ENCODE results near the gene DENND4B. TPM values are rescaled to one million over a fixed set of nuclear protein-coding genes. Genes with fewer than 3 reads are reported as not detected.

The DENND4B gene
- total and polyA plus RNA-seq, 9 of the 15 experiments (the other 6 are each of a cell fraction or from before 2014, with no cell fraction given): 9.5 to 80.5 (median 23.1) TPM

- no peak for TF ChIP-seq ZNF280B (CRISPR knock-in tag; IDR thresholded peaks at IDR 0.05)
- no peak for TF ChIP-seq E2F3 (CRISPR knock-in tag; IDR thresholded peaks at IDR 0.05)
- no peak for TF ChIP-seq GTF3C2 (IDR thresholded peaks at IDR 0.05; ENCODE audit: borderline replicate concordance, extremely low read depth, insufficient read length)
- no peak for TF ChIP-seq DEAF1 (CRISPR knock-in tag; IDR thresholded peaks at IDR 0.05)
- no peak for TF ChIP-seq SMAD2 (IDR thresholded peaks at IDR 0.05; ENCODE audit: low read depth, low read length)
- TF ChIP-seq THRAP3 (IDR thresholded peaks at IDR 0.05; ENCODE audit: borderline replicate concordance): no peak
- TF ChIP-seq CBX8 (IDR thresholded peaks at IDR 0.05; ENCODE audit: borderline replicate concordance, extremely low read depth, low read depth, low read length, poor library complexity, severe bottlenecking): no peak
- TF ChIP-seq MLX (CRISPR knock-in tag; conservative IDR thresholded peaks at IDR 0.05): no peak
- TF ChIP-seq SPI1 (IDR thresholded peaks at IDR 0.05; ENCODE audit: borderline replicate concordance, low read depth, low read length): no peak
- no peak for TF ChIP-seq SP1 (CRISPR knock-in tag; IDR thresholded peaks at IDR 0.05)
- no peak for TF ChIP-seq PURB (CRISPR knock-in tag; IDR thresholded peaks at IDR 0.05; ENCODE audit: low read depth)
- TF ChIP-seq ZKSCAN8 (CRISPR knock-in tag; IDR thresholded peaks at IDR 0.05): no peak
- TF ChIP-seq HLTF (IDR thresholded peaks at IDR 0.05): no peak
Measured at GRCh38 chr1:153929981-153930948, 16.3 kb downstream of the DENND4B start (continued).

Data from K562 (cell line).